T-helper 9 cell (primary cell): ENCODE data around the gene NAPEPLD.
"Not testable (repeated sequence)": the region's sequence is repeated elsewhere in the genome, so short reads cannot be mapped to it uniquely, and the experiment has no call there.

Experiments used
- DNase-seq: peaks from one replicate; pipeline ENCODE4 v3.0.0-alpha.2; 2020

NAPEPLD gene

GRCh38 chr7:103059471-103059870, 89.4 kb downstream of the NAPEPLD start:
- DNase-seq = no peak

- DNase-seq = no peak
Observed at GRCh38 chr7:103058122-103058521, 90.8 kb downstream of the NAPEPLD start.

- DNase-seq = not testable (repeated sequence)
Observed at GRCh38 chr7:103056006-103056405, 92.9 kb downstream of the NAPEPLD start.

DNA sequence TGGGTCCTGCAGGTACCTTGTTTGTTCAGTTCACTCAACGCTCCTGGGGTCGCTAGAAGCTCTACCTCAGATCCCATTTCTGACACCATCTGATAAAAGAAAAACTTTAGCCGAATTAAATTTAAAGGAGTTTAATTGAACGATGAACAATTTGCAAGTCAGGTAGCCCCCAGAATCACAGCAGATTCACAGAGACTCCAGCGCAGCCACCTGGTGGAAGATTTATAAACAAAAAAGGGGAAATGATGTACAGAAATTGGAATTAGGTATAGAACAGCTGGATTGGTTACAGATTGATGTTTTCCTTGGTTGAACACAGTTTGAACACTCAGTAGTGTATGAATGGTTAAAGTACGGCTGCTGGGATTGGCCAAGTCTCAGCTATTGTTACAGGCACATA, 97.4 kb downstream of the NAPEPLD start:
- no peak for DNase-seq
